ENCODE data around the gene PPP1R26. TPM values are rescaled to one million over a fixed set of nuclear protein-coding genes. Genes with fewer than 3 reads are reported as not detected.
A peak's percentile ranks its signal among the peaks of the same experiment; 100 is the strongest.

The PPP1R26 gene, protein sequence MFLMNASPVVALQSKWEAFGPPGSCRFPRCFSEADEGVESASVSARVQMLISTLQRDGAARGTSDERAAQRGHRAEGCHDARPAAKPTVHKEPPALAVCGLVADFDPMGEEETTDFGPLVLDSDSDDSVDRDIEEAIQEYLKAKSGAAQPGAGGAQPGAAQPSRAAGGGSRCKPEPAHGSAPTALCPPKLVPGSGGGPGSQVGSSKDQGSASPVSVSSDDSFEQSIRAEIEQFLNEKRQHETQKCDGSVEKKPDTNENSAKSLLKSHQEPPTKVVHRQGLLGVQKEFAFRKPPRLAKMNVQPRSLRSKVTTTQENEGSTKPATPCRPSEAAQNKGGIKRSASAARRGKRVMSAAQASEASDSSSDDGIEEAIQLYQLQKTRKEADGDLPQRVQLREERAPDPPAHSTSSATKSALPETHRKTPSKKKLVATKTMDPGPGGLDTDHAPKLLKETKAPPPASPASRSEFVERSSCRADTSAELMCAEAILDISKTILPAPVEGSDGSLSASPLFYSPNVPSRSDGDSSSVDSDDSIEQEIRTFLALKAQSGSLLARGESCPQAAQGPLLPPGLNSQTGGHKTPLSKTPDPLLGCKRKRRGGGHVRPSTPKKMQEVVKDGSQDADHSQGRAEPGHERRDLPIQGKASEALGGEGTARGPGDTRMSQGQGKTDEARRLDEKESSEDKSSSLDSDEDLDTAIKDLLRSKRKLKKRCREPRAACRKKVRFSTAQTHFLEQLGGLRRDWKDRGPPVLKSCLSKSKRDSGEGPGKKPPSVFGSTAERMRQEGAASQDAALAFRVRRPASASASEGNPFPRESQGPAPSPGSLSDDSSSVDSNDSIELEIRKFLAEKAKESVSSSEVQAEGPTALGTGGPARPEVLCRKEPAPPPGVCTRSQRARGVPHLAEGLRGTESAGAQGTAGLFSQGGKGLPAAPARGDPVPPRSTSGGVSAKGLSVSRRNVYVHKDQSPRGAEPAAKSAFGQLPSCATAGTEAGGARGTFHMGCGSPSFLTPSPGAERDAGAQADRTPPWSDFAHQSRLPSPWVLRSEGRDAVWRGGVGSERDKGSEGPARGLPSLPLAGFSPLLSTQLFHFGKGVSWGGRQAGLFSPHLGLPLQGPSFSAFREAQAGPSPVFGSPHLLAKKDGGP (N-terminal part only)
- total RNA-seq (2021; fragmentation: NEBNext Ultra II Directional; extraction: Animal tissue kit (Norgen Biotek cat#: 25700)) (32.7 and 35.9 TPM in 2 replicates), polyA plus RNA-seq (2011; rRNA removed) (9.8 and 17.4 TPM in 2 replicates), polyA minus RNA-seq (2011; rRNA and poly(A)+ RNA removed) (8.9 and 10.6 TPM in 2 replicates)
- 18.3 TPM for polyA plus RNA-seq (2011; cell fraction: cytosol; rRNA removed)
- 33.1 TPM for polyA plus RNA-seq (2011; cell fraction: nucleus; rRNA removed)
- 15.6 to 25.7 TPM (median 25.0 TPM) in 4 replicates for polyA plus RNA-seq (2012, experiment 1 of 2)
- 13.2 TPM for polyA plus RNA-seq (2012, experiment 2 of 2)
- polyA plus RNA-seq (2013, experiment 1 of 2) = 15.4 TPM
- polyA plus RNA-seq (2013, experiment 2 of 2) = 14.5 TPM
- polyA minus RNA-seq (2011; cell fraction: cytosol; rRNA and poly(A)+ RNA removed) = 23.6 TPM
- 12.8 TPM for polyA minus RNA-seq (2011; cell fraction: nucleus; rRNA and poly(A)+ RNA removed)
- long read RNA-seq, experiment 1, full-length matches to known transcripts = 19 of 19 reads
- long read RNA-seq, experiment 1, partial matches to known transcripts = 0 of 19 reads
- long read RNA-seq, experiment 1, other reads (novel, unspliced or antisense) = 0 of 19 reads
- long read RNA-seq, experiment 2, full-length matches to known transcripts = 7 of 7 reads
- long read RNA-seq, experiment 2, partial matches to known transcripts = 0 of 7 reads
- long read RNA-seq, experiment 2, other reads (novel, unspliced or antisense) = 0 of 7 reads

DNA sequence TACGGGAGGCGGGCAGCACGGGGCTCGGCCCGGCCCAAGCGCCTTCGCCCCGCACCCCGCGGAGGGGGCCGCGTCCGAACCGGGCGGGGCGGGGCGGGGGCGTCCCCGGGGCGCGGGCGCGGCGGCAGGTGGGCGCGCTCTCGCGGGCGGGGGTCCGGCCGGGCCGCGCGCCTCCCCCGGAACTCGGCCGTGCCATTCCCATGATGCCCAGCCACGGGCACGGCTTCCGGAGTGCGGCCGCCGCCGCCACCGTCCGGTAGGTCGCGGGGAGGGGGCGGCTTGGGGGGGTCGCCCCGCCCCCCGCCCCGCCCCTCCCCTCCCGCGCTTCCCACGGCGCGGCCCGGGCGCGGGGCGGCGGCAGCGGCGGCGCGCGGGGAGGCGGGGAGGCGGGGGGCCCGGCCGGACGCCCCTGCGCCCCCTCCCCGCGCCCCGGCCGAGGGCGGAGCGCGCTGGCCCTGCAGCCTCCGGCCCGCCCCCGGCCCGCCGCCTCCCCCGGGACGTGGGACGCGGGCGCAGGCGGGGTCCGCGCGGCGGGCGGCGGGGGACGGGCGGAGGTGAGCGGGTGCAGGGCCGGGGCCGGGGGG lies at the start of gene PPP1R26:
Gene PPP1R26 (plus strand): TSS at position 314 of the 584 bp plus-strand sequence. CDS start 4,729 bp downstream, outside the sequence.
- Histone ChIP-seq H3K4me3 (ENCODE audit: extremely low read depth in 1 of 4, insufficient read depth in 2 of 4, low read depth in 3 of 4, low read length in 4 of 4) (peak within 1 kb of the TSS; percentile 65 to 93 (median 80)), H2AK5ac (ENCODE audit: low read depth, low read length) (no peak within 1 kb of the TSS), H3K27me3 (replicated peaks in 1 of 4; ENCODE audit: control insufficient read depth in 3 of 4, extremely low read depth in 1 of 4, insufficient read depth in 3 of 4, low read length in 3 of 4) (no peaks in the 10 kb centered on the region), H3K9ac (replicated peaks in 1 of 4; ENCODE audit: extremely low read depth in 1 of 4, low read depth in 3 of 4, low read length in 3 of 4) (peak within 1 kb of the TSS; percentile 12 to 73 (median 54); a peak in 6 of 7 replicates), H2BK120ac (replicated peaks; ENCODE audit: low read depth, low read length) (no peak within 1 kb of the TSS), H2BK5ac (ENCODE audit: low read depth, low read length) (0 out of 2 replicates have a peak within 1 kb of the TSS, but pooled peaks have one; percentile 24), H3K23me2 (ENCODE audit: low read depth, low read length) (peaks cover 7% of the 10 kb centered on the region; the same call in 1 of the 2 replicates), H2AFZ (ENCODE audit: low read length) (no peak within 1 kb of the TSS), H4K20me1 (replicated peaks in 1 of 2; ENCODE audit: control insufficient read depth in 1 of 2, insufficient read depth in 2 of 2, low read length in 2 of 2) (peaks cover 5 to 6% of the 10 kb centered on the region in 2 experiments), H3K79me2 (ENCODE audit: control insufficient read depth in 1 of 2, insufficient read depth in 2 of 2, low read length in 2 of 2) (peaks cover 3 to 20% of the 10 kb centered on the region in 2 experiments; a peak in 2 of 4 replicates), H3K79me1 (ENCODE audit: low read depth, low read length) (peaks cover 4% of the 10 kb centered on the region), H2BK12ac (ENCODE audit: low read depth, low read length) (no peak within 1 kb of the TSS), H3K4ac (replicated peaks; ENCODE audit: insufficient read length, low read depth, low read length) (no peak within 1 kb of the TSS), H3K27ac (ENCODE audit: low read depth, low read length) (no peak within 1 kb of the TSS; the same call in 1 of the 2 replicates), H4K8ac (ENCODE audit: extremely low read depth, insufficient read depth, low read length) (peak within 1 kb of the TSS; percentile 51), H3K18ac (ENCODE audit: extremely low read depth, low read length) (peak within 1 kb of the TSS; percentile 32), H3K4me1 (replicated peaks in 1 of 4; ENCODE audit: control insufficient read depth in 3 of 4, insufficient read depth in 4 of 4, low read length in 3 of 4) (peaks cover 0 to 8% (median 3%) of the 10 kb centered on the region in 4 experiments; a peak in 6 of 7 replicates), H3K9me3 (ENCODE audit: insufficient read depth in 2 of 2, low read depth in 1 of 2, low read length in 1 of 2) (no peaks in the 10 kb centered on the region), H3K23ac (ENCODE audit: insufficient read length) (no peak within 1 kb of the TSS), H2BK20ac (ENCODE audit: low read length) (no peak within 1 kb of the TSS), H3K14ac (ENCODE audit: insufficient read length) (no peak within 1 kb of the TSS), H3K56ac (replicated peaks; ENCODE audit: insufficient read length, low read depth, low read length) (peak within 1 kb of the TSS; percentile 25), H4K5ac (ENCODE audit: insufficient read length, low read depth, low read length) (peak within 1 kb of the TSS; percentile 49), H4K91ac (replicated peaks; ENCODE audit: insufficient read length, low read length) (peak within 1 kb of the TSS; percentile 81), H3K36me3 (ENCODE audit: control insufficient read depth in 2 of 4, insufficient read depth in 4 of 4, low read length in 3 of 4) (peaks cover 9 to 13% (median 11%) of the 10 kb centered on the region in 4 experiments), H2BK15ac (ENCODE audit: low read length) (no peak within 1 kb of the TSS), H3K4me2 (ENCODE audit: insufficient read depth in 1 of 2, low read depth in 2 of 2, low read length in 2 of 2) (peak within 1 kb of the TSS; percentile 83 to 87)
- CTCF ChIA-PET (ENCODE audit: partially characterized antibody) = interaction anchor here (1.2 to 2.4 kb wide), 2 partner anchors 40 to 392 kb away, joined by 4 to 13 read pairs; partner anchors contain the start of gene OLFM1
- FAIRE-seq (no peak), DNase-seq (ENCODE audit: low read depth in 1 of 2, low spot score in 2 of 2) (no peak)
- POLR2A ChIA-PET (ENCODE audit: partially characterized antibody) = interaction anchor here (0.9 to 2.0 kb wide), 5 partner anchors 19 to 26 kb away, joined by 3 to 17 read pairs (median 4); partner anchors contain the start of gene MRPS2
- no CpG with 5 or more reads among the region's 103 CpGs for WGBS, 2 experiments (ENCODE audit: extremely low coverage in 1 of 2, insufficient coverage in 1 of 2, insufficient read length in 1 of 2, insufficient replicate concordance in 2 of 2, low coverage in 1 of 2, low lambda C conversion rate in 2 of 2, missing lambda C conversion rate in 1 of 2)
- TF ChIP-seq RBBP5 (IDR thresholded peaks at IDR 0.05; ENCODE audit: borderline replicate concordance, low read depth, low read length) (no peak), EP300 (IDR thresholded peaks at IDR 0.05; ENCODE audit: borderline replicate concordance in 1 of 2, low read depth in 2 of 2, low read length in 2 of 2) (no peak), TBP (IDR thresholded peaks at IDR 0.05; ENCODE audit: low read depth, low read length) (no peak)
